Measurements from ENCODE around the gene RAB13.
A peak's percentile ranks its signal among the peaks of the same experiment; 100 is the strongest.

Gene RAB13

DNA sequence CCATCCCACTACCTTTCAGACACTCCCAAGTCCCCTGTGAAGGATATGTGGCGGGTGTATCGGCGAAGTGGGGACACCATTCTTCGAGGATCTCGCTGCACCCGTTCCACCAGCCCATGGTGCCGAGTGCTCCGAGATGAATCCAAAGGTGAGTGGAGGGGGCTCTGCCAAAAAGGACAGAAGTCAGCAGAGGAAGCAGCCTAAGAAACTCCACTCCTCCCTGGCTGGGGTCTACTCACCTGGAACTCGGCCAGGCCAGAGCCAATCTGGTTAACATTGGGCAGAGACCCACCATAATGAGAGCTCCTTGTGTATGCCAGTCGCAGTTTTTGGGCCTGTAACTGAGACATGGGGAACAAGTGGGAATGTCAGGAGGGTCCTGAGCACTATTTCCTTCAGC is 31.3 kb downstream of the RAB13 start:
- no peak for DNase-seq (ENCODE audit: low read depth)

GRCh38 chr1:153953859-153954365 is 32.2 kb downstream of the RAB13 start:
- no peak for DNase-seq (ENCODE audit: low read depth)

GRCh38 chr1:153951801-153952200 is 34.3 kb downstream of the RAB13 start:
- DNase-seq (ENCODE audit: low read depth): no peak

GRCh38 chr1:153951183-153951582 is 35.0 kb downstream of the RAB13 start:
- DNase-seq (ENCODE audit: low read depth): no peak

- DNase-seq (ENCODE audit: low read depth): peak; percentile 64
Observed at GRCh38 chr1:153946622-153947241, 39.4 kb downstream of the RAB13 start, which contains the start of gene DENND4B. Gene DENND4B (minus strand): TSS chr1:153946718. CDS start chr1:153944374, 2,344 bp downstream.

DNA sequence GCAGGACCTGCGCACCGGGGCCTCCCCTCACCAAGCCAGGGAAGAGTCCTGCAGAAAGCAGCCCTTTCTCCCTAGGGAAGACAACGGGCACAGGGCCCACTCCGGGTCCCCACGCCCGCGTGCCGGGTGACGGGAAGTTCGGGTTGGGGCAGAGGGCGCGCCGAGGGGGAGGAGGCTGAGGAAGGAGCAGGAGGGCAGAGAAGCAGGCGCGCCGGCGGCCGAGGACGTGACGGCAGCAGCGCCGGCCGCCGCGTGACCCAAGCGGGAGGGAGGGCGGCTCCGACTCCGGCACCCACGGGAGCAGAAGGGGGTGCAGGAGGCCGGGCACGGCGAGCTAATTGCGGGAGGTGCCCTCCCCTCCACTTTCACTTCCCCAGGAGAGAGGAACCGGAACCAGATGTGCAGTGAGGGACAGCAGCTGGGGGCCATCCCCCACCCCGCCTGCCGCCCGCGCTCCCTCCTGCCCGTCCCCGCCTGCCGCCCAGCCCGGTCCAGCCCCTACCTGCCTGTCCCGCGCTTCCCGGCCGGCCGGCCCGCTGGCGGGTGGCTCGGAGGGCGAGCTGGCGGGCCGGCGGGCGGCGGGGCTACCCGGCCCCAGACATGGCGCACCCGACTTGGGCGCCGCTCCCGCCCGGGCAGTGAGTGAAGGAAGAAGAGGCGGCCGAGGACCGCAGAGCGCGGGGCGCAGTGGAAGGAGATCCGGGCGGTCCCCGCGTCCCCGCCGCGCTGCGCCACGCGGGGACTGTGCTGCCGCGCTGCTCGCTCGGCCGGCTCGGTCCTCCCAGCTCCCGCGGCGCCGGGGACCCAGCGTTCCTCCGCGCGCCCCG is 40.1 kb downstream of the RAB13 start:
- peak; percentile 57 for DNase-seq (ENCODE audit: low read depth)

DNA sequence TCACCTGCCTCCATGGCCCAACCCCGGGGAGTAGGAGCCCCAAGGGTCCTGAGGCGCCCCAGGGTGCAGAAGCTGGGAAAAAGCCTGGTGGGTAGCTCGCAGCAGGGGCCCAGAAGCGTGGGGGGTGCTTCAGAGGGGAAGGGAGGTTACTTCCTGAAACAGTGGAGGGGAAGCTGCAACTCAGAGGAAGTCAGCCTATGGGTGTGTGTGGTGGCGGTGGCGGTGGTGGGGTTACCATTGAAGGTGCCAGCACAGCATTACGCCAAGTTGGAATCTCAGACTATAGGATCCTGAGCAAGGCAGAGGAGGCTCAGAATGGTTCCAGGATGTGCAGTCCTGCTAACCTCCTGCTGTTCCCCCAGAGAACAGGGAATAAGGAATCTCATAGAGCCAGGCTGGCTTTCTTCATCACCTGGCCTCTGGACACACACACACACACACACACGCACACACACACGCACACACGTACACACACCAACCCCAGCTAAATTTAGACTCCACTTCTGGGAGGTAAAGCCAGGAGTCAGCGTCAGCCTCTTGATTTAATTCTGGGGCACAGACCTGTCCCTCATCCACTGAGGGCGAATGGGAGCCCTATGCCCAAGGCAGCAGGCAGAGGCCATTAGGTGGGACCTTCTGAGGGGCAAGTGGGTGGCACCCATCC is 40.9 kb downstream of the RAB13 start:
- DNase-seq (ENCODE audit: low read depth): peak; percentile 63

DNA sequence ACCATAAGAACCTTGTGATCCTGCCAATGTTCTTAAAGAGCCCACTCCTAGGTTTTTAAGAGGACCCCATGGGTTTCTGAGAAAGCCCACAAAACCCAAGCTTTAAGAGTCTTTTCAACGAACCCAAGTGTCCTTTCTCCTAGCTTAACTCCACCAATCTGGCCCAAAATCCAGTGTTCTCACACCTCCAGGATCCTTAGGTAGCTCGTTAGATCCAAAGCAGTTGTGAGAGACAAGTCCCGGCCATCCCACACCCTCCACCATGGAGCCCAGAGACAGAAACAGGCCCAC is 41.4 kb downstream of the RAB13 start:
- DNase-seq (ENCODE audit: low read depth): no peak

DNA sequence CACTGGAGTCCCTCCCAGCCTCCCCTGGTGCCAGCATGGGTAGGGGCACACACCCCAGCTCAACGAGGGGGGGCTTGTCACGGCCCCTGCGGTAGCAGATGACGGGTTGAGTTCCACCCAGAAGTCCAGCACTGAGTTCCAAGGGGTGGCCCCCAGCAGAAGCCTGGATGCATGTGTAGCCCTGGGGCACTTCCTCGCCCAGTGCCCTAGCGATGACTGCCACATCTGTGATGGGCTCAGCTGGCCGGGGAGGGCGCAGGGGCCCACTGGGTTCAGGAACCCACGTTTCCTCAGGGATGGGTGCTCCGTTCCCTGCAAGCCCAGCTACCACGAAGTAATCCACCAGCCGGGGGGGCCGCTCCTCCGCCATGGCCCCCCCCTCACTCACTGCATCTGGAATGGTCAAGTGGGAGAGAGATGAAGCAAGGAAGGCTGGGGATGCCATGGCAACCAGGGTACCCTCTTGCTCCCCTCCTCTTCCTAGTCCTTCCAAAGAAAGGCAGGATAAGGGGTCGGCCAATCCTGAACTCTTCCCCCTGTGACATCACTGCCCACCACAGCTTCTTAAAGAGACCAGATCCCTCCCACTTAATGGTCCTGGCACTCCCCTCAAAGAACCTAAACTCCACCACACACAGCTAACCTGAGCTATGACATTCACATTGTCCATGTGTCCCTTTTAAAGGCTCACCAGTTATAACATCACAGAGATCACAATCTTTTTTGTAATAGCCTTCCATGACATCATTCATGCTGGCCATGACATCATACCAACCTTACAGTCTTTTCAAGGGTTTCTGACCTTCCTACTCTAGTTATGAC is 41.9 kb downstream of the RAB13 start:
- DNase-seq (ENCODE audit: low read depth): no peak

GRCh38 chr1:153942766-153943549 is 43.2 kb downstream of the RAB13 start:
- DNase-seq (ENCODE audit: low read depth): no peak

GRCh38 chr1:153941826-153942725 is 44.1 kb downstream of the RAB13 start:
- no peak for DNase-seq (ENCODE audit: low read depth)

DNA sequence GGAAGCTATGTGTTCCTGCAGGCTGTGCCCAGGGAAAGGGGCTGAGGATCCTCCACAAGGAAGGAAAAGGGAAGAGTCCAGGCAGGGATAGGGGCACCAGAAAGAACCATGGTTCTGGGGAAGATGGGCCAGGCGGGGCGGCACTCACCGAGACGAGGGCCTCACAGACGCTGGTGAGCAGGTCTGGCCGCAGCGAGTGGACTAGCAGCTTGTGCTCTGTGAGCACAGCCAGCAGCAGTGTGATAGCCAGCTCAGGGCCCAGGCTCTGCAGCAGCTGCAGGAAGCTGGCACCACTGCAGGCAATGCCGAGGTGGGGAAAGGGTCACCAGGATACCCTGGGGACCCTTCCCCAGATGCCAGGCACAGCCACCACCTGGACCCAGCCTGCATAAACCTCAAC is 45.4 kb downstream of the RAB13 start:
- no peak for DNase-seq (ENCODE audit: low read depth)

DNA sequence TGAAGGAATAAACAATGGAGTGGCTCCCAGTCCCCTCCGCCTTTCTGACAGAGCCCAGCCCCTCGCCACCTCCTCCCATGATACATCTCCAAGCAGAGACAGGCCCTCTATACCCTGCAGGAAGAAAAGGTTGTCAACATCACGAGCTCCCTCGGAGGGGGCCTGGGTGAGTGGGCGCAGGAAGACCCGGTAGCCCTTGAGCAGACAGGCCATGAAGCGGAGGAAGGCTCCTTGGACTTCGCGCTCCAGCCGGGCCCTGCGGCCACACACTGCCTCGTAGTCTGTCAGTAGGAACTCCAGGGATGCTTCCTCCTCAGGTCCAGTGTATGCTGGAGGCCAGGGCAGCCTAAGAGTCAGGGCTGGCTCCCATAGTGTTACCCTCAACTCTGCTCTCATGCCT is 46.7 kb downstream of the RAB13 start:
- no peak for DNase-seq (ENCODE audit: low read depth)

DNA sequence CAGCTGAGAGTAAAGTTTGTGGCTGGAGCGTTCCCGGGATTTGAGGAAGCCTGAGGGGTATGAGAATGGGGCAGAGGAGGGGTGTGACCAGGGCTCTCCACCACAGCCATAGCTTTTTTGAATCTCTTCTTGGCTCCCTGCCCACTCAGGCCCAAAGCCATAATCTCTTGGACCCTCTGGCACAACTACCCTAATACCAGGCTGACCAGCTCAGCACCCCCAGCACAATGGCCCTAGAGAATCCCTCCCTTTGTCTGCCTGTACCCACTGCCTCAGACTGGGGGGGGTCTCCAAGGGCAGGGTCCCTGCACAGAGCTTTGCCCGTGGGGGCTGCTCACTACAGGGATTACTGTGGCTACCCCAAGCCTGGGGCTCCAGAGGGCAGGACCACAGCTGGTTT is 47.1 kb downstream of the RAB13 start:
- no peak for DNase-seq (ENCODE audit: low read depth)

GRCh38 chr1:153937331-153937730 is 48.8 kb downstream of the RAB13 start:
- DNase-seq (ENCODE audit: low read depth): no peak

GRCh38 chr1:153936011-153936802 is 49.9 kb downstream of the RAB13 start:
- no peak for DNase-seq (ENCODE audit: low read depth)

- DNase-seq (ENCODE audit: low read depth): no peak
Observed at GRCh38 chr1:153934746-153935145, 51.4 kb downstream of the RAB13 start.

GRCh38 chr1:153933955-153934354 is 52.2 kb downstream of the RAB13 start:
- no peak for DNase-seq (ENCODE audit: low read depth)

GRCh38 chr1:153933430-153933829 is 52.7 kb downstream of the RAB13 start:
- no peak for DNase-seq (ENCODE audit: low read depth)
